Omental fat pad (tissue), 4 donors: ENCODE data around the gene RSAD2. TPM values are rescaled to one million over a fixed set of nuclear protein-coding genes. Genes with fewer than 3 reads are reported as not detected.
"Not testable (repeated sequence)": the region's sequence is repeated elsewhere in the genome, so short reads cannot be mapped to it uniquely, and the experiment has no call there.

Source experiments
- ATAC-seq: fragments of 150-250 bp; one replicate; pipeline ENCODE4 v1.9.1; 2016; ENCODE audit warnings: mild to moderate bottlenecking, moderate library complexity; ENCODE audit not compliant: low FRiP score
- DNase-seq: peaks from one replicate; pipeline ENCODE4 v3.0.0-alpha.2; 2019; ENCODE audit warnings: low spot score
- CTCF ChIP-seq, 3 donors: fragments of 450-650 bp; IDR thresholded peaks; one replicate each; pipeline ENCODE4 v1.5.1; 2016 to 2017; ENCODE audit warnings: antibody characterized with exemption in 3 of 3, mild to moderate bottlenecking in 3 of 3, moderate library complexity in 2 of 3
- total RNA-seq, 4 donors: library from RNA; depleted of rRNA; stranded (reverse); fragments of >200 nt; gene quantifications; one replicate each; pipeline ENCODE4 v1.1.0, GENCODE V29; 2016

The RSAD2 gene
- total RNA-seq, 4 donors from 2014 or later = 0.56 to 25.1 (median 3.9) TPM

- no peak for TF ChIP-seq CTCF (IDR thresholded peaks at IDR 0.05)
- ATAC-seq (no peak), DNase-seq (no peak)
Measured at GRCh38 chr2:6896930-6897759, 19.6 kb downstream of the RSAD2 start.

GRCh38 chr2:6902581-6902980 lies 25.0 kb downstream of the RSAD2 start:
- DNase-seq, ATAC-seq: not testable (repeated sequence)

- no peak for ATAC-seq
Measured at GRCh38 chr2:6905668-6906067, 28.1 kb downstream of the RSAD2 start.

GRCh38 chr2:6906165-6906741 lies 28.7 kb downstream of the RSAD2 start:
- DNase-seq (no peak), ATAC-seq (no peak)
- TF ChIP-seq CTCF (IDR thresholded peaks at IDR 0.05) = no peak

More at GRCh38 chr2:6905668-6906067, 28.1 kb downstream of the RSAD2 start:
- TF ChIP-seq CTCF (IDR thresholded peaks at IDR 0.05) = no peak
- no peak for DNase-seq

DNA sequence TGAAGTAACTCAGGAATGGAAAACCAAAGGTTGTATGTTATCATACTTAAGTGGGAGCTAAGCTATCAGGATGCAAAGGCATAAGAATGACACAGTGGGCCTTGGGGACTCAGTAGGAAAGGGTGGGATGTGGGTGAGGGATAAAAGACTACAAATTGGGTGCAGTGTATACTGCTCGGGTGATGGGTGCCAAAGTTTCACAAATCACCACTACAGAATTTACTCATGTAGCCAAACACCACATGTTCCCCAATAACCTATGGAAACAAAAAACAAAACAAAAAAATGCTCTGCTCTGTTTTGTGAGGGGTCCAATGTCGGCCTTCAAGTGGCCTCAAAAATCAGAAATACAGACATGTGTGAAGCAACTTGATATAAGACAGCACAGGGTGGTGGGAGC lies 30.7 kb downstream of the RSAD2 start:
- TF ChIP-seq CTCF (IDR thresholded peaks at IDR 0.05) = no peak
- no peak for DNase-seq
- no peak for ATAC-seq

DNA sequence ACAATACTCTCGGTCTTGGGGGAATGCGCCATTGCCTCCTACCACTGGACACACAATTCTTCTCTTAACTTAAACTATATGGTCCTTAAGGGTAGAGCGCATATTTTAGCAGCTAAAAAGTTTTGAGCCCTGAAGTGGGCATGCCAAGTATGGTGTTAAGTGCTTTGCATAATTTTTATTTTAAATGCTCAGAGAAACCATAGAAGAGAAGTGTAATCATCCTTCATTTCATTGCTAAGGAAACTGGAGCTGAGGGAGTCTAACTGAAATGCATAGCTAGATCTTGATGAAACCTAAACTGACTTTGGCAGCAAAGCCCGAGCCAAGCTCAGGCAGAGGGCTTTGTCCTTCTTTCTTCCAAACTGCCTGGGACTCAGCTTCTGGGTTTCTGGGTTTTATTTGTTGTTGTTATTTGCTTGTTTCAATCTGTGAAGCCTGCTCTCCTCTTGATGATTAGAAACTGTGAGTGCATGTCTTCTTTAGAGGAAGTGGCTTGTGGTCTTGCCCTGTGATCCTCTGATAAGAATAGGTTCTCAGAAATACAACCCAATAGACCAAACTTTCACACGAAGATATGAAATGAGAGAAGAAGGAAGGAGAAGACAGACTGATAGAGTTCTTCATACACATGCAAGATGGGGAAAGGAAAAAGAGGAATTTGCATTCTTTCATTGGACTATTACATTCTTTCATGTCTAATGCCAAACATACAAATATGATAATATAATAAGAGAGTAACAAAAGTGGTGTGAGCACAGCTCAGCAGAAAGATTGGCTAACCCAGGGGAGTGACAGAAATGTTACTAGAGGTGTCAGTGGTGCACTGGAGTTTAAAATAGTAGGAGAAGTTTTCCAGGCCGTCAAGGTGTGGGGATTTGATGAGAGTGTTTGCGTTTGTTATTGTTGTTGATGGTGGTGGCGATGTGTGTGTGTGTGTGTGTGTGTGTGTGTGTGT lies 32.1 kb downstream of the RSAD2 start:
- DNase-seq (no peak), ATAC-seq (no peak)
- TF ChIP-seq CTCF (IDR thresholded peaks at IDR 0.05) = no peak

DNA sequence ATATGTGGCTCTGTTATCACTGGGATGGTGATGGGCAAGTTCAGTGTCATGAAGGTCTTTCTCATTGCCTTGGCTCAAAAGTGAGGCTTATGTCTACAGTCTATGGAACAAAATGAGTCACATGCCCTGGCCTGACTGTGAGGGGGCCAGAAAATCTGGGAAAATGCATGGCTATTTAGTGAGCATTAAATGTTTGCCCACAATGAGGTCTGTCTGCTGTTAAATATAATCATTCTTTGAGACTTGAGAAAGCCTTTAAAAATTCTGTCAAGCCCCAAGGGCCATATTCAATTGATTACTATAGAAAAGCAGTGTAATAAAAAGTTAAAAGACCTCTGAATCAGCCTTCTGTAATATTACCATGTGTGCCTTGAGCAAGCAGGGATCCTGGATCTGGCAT lies 34.1 kb downstream of the RSAD2 start:
- DNase-seq (no peak), ATAC-seq (no peak)
- TF ChIP-seq CTCF (IDR thresholded peaks at IDR 0.05) = no peak
